PC-9 (cell line): ENCODE data around the gene PPP2R2C. TPM values are rescaled to one million over a fixed set of nuclear protein-coding genes. Genes with fewer than 3 reads are reported as not detected.

Experiments
- BruUV-seq: library from RNA; stranded (reverse); fragments of 400-500 nt; replicated peaks from 2 replicates; lab custom pipeline; 2021; lab: Mats Ljungman, UMichigan
- CTCF ChIA-PET: fragments of 300-600 bp; sonication (Branson Sonifier 250); formaldehyde crosslinking; loops from one replicate; lab custom pipeline; 2022; ENCODE audit warnings: antibody characterized with exemption; lab: Charles Lee
- POLR2A ChIA-PET: fragments of 300-600 bp; sonication (Branson Sonifier 250); formaldehyde crosslinking; loops from one replicate; lab custom pipeline; 2022; ENCODE audit warnings: antibody characterized with exemption; ENCODE audit not compliant: unreplicated experiment; lab: Charles Lee
- DNase-seq, 2 experiments: peaks; one replicate each; pipeline versions ENCODE4 v3.0.0 to v3.0.0-alpha.2; 2015 to 2022; ENCODE audit warnings: mixed read lengths in 1 of 2
- H2AFZ ChIP-seq: fragments of 200-600 bp; sonication (generic); 2 replicates; pipeline ENCODE4 v1.8.1; 2017; ENCODE audit warnings: antibody characterized with exemption
- H3F3A ChIP-seq: fragments of 200-600 bp; sonication (generic); 2 replicates; pipeline ENCODE4 v1.8.1; 2017; ENCODE audit warnings: antibody characterized with exemption, mild to moderate bottlenecking, low read depth; ENCODE audit not compliant: insufficient read depth
- H3K27ac ChIP-seq: fragments of 200-600 bp; sonication (generic); 2 replicates; pipeline ENCODE4 v1.6.1; 2016; ENCODE audit warnings: mixed run types
- H3K27me3 ChIP-seq: fragments of 200-600 bp; sonication (generic); 2 replicates; pipeline ENCODE4 v1.6.1; 2016; ENCODE audit warnings: low read depth, mixed run types; ENCODE audit not compliant: insufficient read depth
- H3K36me3 ChIP-seq: fragments of 200-600 bp; sonication (generic); 2 replicates; pipeline ENCODE4 v1.6.1; 2016; ENCODE audit warnings: low read depth, mixed run types
- H3K4me1 ChIP-seq: fragments of 200-600 bp; sonication (generic); replicated peaks from 2 replicates; pipeline ENCODE4 v1.6.1; 2016; ENCODE audit warnings: mixed run types; ENCODE audit not compliant: insufficient read depth
- H3K4me2 ChIP-seq: fragments of 200-600 bp; sonication (generic); 2 replicates; pipeline ENCODE4 v1.6.1; 2017; ENCODE audit warnings: mixed run types
- H3K4me3 ChIP-seq: fragments of 200-600 bp; sonication (generic); 2 replicates; pipeline ENCODE4 v1.6.1; 2016; ENCODE audit warnings: mixed run types
- H3K79me2 ChIP-seq: fragments of 200-600 bp; sonication (generic); 2 replicates; pipeline ENCODE4 v1.6.1; 2017; ENCODE audit warnings: low read depth, mixed run types
- H3K9me2 ChIP-seq: fragments of 200-600 bp; sonication (generic); 2 replicates; pipeline ENCODE4 v1.8.1; 2017; ENCODE audit warnings: mild to moderate bottlenecking; ENCODE audit not compliant: insufficient read depth
- H3K9me3 ChIP-seq: fragments of 200-600 bp; sonication (generic); 2 replicates; pipeline ENCODE4 v1.8.1; 2016; ENCODE audit warnings: low read depth; ENCODE audit not compliant: insufficient read depth
- H4K20me1 ChIP-seq: fragments of 200-600 bp; sonication (generic); 2 replicates; pipeline ENCODE4 v1.8.1; 2017; ENCODE audit not compliant: insufficient read depth
- CTCF ChIP-seq: fragments of 200-600 bp; sonication (generic); conservative IDR thresholded peaks from 2 replicates; pipeline ENCODE4 v1.6.1; 2017; ENCODE audit warnings: mixed run types, antibody characterized with exemption, mild to moderate bottlenecking, moderate library complexity
- EZH2 ChIP-seq: fragments of 200-600 bp; sonication (generic); IDR thresholded peaks from 2 replicates; pipeline ENCODE4 v1.8.0; 2017; ENCODE audit warnings: antibody characterized with exemption, low read depth
- intact Hi-C: fragments of 100-400 bp; cut with micrococcal nuclease; formaldehyde crosslinking; loops from one replicate; pipeline ENCODE4 v1.10.0; 2022; ENCODE audit not compliant: unreplicated experiment
- total RNA-seq: library from RNA; stranded (reverse); gene quantifications from 2 replicates; pipeline ENCODE4 v1.2.3, GENCODE V29; 2021

PPP2R2C gene
- total RNA-seq, 1 experiment from 2014 or later, result 40.9 TPM

- ChIA-PET POLR2A (no interaction called here), CTCF (no interaction called here)
- Histone ChIP-seq H3F3A (no peaks in the 10 kb centered on the region), H3K4me2 (no peak overlapping the region), H3K36me3 (no peaks in the 10 kb centered on the region), H4K20me1 (0 out of 2 replicates have a peak, but pooled peaks cover 4% of the 10 kb centered on the region), H3K4me3 (no peak overlapping the region), H3K9me2 (no peaks in the 10 kb centered on the region), H3K79me2 (no peaks in the 10 kb centered on the region), H2AFZ (no peak overlapping the region), H3K27me3 (no peaks in the 10 kb centered on the region), H3K4me1 (no peaks in the 10 kb centered on the region), H3K27ac (no peak overlapping the region), H3K9me3 (no peaks in the 10 kb centered on the region)
- no peak for DNase-seq
- no TSS peak for BruUV-seq
- intact Hi-C loops, result no loop called here
- TF ChIP-seq EZH2, result no peak
- no peak for TF ChIP-seq CTCF
Measured at GRCh38 chr4:6425336-6425735, 47.1 kb downstream of the PPP2R2C start.

GRCh38 chr4:6424425-6424824, 48.0 kb downstream of the PPP2R2C start:
- no TSS peak for BruUV-seq
- Histone ChIP-seq H3K27me3 (no peaks in the 10 kb centered on the region), H3K9me2 (no peaks in the 10 kb centered on the region), H3K9me3 (no peaks in the 10 kb centered on the region), H3F3A (no peaks in the 10 kb centered on the region), H3K4me1 (no peaks in the 10 kb centered on the region), H3K4me3 (no peak overlapping the region), H3K27ac (no peak overlapping the region), H4K20me1 (0 out of 2 replicates have a peak, but pooled peaks cover 4% of the 10 kb centered on the region), H3K4me2 (no peak overlapping the region), H3K36me3 (no peaks in the 10 kb centered on the region), H2AFZ (no peak overlapping the region), H3K79me2 (no peaks in the 10 kb centered on the region)
- no peak for DNase-seq
- TF ChIP-seq EZH2 (no peak), CTCF (no peak)
- ChIA-PET CTCF (no interaction called here), POLR2A (no interaction called here)
- intact Hi-C loops, result no loop called here

- Histone ChIP-seq H4K20me1 (0 out of 2 replicates have a peak, but pooled peaks cover 4% of the 10 kb centered on the region), H3K9me2 (no peaks in the 10 kb centered on the region), H3K27ac (no peak overlapping the region), H3K36me3 (no peaks in the 10 kb centered on the region), H3K27me3 (no peaks in the 10 kb centered on the region), H3K9me3 (no peaks in the 10 kb centered on the region), H3K79me2 (no peaks in the 10 kb centered on the region), H2AFZ (no peak overlapping the region), H3F3A (no peaks in the 10 kb centered on the region), H3K4me3 (no peak overlapping the region), H3K4me1 (no peaks in the 10 kb centered on the region), H3K4me2 (no peak overlapping the region)
- TF ChIP-seq CTCF (no peak), EZH2 (no peak)
- DNase-seq, result no peak
- ChIA-PET POLR2A (no interaction called here), CTCF (no interaction called here)
- no TSS peak for BruUV-seq
- intact Hi-C loops, result no loop called here
Measured at GRCh38 chr4:6423575-6423974, 48.8 kb downstream of the PPP2R2C start.
